ENCODE results near the gene SULF2.
"Not testable (repeated sequence)": the region's sequence is repeated elsewhere in the genome, so short reads cannot be mapped to it uniquely, and the experiment has no call there.

SULF2 gene

DNA sequence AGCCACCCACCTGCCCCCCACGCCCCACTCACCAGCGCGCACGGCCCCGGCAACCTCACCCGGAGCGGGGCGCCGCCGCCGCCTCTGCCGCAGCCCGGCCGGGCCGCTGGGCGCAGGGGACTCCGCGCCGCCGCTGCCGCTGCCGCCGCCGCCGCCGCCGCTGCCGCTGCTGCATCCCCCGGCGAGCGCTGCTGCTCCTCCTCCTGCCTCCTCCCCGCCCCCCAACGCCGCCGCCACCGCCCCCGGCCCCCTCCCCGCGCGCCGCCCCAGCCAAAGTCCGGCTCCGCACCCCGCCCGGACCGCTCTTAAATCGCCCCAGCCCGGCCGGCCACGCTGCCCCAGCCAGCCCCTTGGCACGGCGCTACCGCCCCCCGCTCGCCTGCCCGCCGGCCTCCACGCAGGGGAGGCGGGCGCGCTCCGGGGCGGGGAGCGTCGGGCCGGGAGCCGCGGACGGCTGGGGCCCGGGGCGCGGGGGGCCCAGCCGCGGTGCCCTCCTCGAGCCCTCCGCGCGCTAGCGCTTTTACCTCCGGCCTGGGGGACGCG lies at the start of gene SULF2:
Gene SULF2 (minus strand): TSS at position 171 of the 543 bp plus-strand sequence. CDS start 28,118 bp downstream, outside the sequence.
- no peak for DNase-seq (ENCODE audit: low read depth in 2 of 2)

DNA sequence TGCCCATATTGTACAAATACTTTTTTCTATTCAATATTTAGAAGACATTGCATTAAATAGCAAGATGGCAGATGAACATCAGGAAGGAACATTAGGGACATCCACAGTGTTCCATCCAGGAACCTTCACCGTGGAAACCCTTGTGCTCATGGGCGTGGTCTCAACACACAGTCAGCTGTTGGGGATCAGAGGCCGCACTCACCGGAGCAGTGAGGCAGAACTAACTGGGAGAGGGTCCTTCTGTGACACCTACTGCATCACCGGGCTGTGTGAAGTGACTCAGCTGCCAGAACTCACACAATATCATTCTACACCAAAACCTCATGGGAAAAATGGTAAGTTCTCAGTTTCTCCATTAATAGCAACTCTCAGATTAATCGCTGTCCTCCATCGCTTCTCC lies 46.4 kb upstream of the SULF2 start:
- not testable (repeated sequence) for DNase-seq (ENCODE audit: low read depth in 2 of 2)

DNA sequence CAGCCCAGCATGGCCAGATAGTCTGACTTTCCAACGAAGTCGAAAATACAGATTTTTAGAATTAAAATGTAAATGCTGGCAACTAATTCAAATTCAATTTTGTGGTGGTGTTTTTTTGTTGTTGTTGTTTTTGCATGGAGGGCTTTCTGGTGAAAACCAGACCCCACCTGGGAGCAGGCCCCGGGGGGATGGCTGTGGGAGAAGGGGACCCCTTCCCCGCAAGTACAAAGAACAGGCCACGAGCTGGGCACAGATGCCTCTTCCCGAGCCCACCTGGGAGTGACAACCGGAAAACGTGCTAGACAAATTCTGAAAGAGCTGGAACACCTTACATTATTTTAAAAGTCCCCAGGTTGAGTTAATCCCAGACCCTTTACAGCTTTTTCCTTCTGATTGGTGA lies 41.4 kb upstream of the SULF2 start:
- not testable (repeated sequence) for DNase-seq (ENCODE audit: low read depth in 2 of 2)

- not testable (repeated sequence) for DNase-seq (ENCODE audit: low read depth in 2 of 2)
Measured at GRCh38 chr20:47826006-47826405, 40.7 kb upstream of the SULF2 start.

- no peak for DNase-seq (ENCODE audit: low read depth in 2 of 2)
Measured at GRCh38 chr20:47825011-47825762, 39.9 kb upstream of the SULF2 start.

GRCh38 chr20:47823941-47824340 lies 38.7 kb upstream of the SULF2 start:
- not testable (repeated sequence) for DNase-seq (ENCODE audit: low read depth in 2 of 2)

- DNase-seq (ENCODE audit: low read depth in 2 of 2), result no peak
Measured at GRCh38 chr20:47821481-47822100, 36.3 kb upstream of the SULF2 start.

DNA sequence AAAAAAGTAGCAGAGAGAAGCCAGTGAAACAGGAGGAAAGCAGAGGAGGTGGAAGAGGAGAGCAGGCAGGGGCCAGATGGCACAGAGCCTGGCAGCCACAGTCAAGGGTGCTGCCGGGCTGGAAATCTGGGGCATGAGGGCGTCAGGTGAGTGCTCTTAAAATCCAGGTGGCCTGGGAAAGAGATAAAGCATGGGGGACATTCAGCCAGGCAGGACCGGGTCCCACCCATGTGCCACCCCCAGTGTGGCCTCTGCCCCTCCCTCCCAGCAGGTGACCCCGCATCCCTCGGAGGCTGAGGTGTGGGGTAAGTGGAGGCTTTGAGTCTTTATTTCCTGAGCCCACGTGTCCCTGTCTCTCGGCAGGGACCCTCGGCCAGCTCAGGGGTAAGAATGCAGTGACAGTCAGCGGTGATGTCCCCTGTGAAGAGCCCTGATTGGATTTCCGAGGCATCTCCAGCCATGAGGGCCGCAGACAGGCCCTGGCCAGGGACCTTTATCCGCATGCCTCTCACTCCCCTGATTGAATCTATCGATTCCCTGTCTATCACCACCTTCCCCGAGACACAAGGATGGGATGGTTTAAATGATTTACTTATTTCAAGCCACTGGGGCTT lies 33.8 kb upstream of the SULF2 start:
- DNase-seq (ENCODE audit: low read depth in 2 of 2), result no peak

DNA sequence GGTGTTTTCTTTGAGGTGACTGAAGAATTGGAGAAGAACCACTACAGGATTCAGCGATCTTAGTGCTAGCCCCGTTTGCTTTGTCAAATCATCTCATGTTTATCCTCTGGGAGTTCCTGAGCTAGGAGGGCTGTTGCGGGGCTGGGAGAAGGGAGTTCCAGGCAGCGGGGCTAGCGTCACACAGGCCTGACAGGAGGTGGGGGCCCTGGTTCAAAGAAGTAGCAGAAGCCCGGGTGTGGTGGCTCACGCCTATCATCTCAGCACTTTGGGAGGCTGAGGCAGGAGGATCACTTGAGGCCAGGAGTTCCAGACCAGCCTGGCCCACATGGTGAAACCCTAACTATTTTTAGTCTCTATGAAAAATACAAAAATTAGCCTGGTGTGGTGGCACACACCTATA lies 33.2 kb upstream of the SULF2 start:
- no peak for DNase-seq (ENCODE audit: low read depth in 2 of 2)

DNA sequence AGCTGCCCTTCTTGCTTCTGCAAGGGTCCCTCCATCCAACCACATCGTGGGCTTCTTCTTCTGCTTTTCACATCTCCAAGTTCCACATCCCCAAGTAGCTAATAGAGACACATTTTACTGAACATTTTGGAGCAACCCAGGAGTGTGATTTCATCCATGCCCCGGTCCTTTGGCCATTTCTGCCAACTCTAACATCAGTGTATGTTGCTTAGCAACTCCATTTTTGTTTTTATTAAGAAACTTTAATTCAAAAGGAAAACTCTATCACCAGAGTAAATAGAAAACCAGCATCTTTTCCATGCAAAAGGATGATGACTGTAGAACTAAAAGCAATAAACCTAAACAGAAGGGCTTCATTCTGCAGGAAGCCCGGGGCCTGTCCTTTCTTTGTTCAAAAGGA lies 32.7 kb upstream of the SULF2 start:
- no peak for DNase-seq (ENCODE audit: low read depth in 2 of 2)

- no peak for DNase-seq (ENCODE audit: low read depth in 2 of 2)
Measured at GRCh38 chr20:47817573-47817972, 32.3 kb upstream of the SULF2 start.

- no peak for DNase-seq (ENCODE audit: low read depth in 2 of 2)
Measured at GRCh38 chr20:47816487-47817451, 31.5 kb upstream of the SULF2 start.

DNA sequence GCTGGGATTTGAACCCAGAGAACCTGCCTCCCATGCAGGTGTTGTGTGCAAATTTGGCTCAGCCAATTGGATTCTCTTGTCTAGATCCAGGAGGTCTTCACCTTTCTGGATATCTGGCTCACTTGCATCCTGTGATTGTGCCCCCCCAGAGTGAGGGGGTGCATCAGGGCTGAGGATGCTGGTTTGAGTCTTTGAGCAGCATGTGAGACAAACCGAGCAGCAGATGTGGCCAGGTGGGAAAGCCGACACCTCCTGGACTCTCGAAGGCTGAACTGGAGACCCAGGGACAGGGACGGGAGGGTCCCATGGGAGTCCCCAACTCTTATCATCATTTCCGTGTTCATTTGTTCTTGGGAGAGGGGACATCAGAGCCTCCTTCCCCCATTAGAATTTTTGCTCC lies 30.6 kb upstream of the SULF2 start:
- no peak for DNase-seq (ENCODE audit: low read depth in 2 of 2)

DNA sequence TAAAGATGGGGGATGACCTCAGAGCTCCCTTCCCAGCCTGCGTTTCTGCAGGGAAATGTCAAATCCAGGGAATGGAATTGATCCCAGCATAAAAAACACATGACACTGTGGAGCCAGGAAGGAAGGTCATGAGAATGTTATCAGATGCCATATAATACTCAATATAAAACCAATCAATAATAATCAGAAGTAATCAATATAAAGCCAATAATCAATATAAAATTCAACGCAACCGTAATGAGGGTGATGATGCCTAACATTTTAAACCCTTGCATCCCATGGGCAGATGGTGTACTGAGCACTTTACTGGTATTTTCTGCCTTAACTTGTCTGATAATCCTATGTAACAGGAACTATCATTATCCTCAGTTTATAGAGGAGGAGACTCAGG lies 30.1 kb upstream of the SULF2 start:
- no peak for DNase-seq (ENCODE audit: low read depth in 2 of 2)

GRCh38 chr20:47814632-47815415 lies 29.5 kb upstream of the SULF2 start:
- no peak for DNase-seq (ENCODE audit: low read depth in 2 of 2)

- no peak for DNase-seq (ENCODE audit: low read depth in 2 of 2)
Measured at GRCh38 chr20:47810721-47811347, 25.6 kb upstream of the SULF2 start.

GRCh38 chr20:47810116-47810677 lies 24.9 kb upstream of the SULF2 start:
- DNase-seq (ENCODE audit: low read depth in 2 of 2), result no peak

DNA sequence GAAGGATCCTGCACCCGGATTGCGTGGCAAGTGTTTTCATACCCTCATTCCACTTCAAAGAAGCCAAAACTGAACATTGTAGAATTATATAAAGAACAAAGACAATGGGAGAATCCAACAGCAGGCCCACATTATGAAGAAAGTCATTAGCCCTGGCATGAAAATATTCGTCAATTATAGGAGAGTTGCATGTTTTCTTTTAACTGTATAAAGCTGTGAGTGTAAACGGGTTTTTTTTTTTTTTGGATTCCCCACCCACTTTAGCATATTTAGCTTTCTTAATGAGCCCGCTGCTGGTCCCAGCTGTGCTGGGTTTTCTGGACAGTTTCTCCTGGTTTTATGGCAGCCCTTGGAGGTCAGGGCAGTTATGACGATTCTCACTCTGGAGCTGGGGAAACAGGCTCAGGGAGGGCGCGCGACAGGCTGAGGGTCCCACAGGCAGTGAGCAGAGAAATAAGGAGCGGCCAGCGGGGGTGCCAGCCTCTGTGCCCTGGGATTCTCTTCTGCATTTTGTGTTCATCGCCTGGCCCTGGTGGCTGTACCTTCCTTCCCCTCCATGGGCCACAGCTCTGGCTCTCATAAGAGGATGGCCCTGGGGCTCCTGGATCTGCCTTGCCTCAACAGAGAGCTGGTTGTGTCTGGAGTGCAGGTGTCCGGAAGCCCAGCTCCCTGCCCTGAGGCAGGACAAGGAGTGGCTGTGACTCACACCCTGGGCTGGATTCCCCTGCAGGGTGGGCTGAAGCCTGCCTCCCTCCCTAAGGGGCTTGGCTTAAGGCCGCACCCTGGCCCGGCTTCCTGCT lies 24.1 kb upstream of the SULF2 start:
- DNase-seq (ENCODE audit: low read depth in 2 of 2), result no peak

DNA sequence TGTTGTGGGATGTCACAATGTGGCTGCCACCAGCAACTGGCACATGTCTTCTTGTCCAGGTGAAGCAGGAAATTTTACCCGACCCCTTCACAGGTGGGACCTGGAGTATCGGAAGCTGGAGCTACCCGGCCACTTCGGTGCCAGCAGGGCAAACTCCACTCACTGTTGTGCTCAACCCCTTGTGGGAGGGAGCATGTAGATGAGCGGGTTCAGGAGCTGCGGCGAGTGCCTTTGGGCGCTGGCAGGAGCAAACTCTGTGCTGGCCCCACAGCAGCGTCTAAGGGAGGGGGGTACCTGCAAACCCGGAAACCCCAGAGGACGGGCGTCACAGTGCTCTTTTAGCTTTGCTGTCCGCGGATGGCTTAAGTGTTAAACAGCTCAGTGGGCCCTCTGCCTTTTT lies 20.7 kb upstream of the SULF2 start:
- DNase-seq (ENCODE audit: low read depth in 2 of 2), result no peak

All from activated CD8-positive, alpha-beta memory T cell treated with anti-CD3 and anti-CD28 coated beads for 4 hours (primary cell).